HS-27A (cell line): ENCODE data around the gene DAGLA.

ENCODE experiments used
- DNase-seq: peaks from one replicate; pipeline ENCODE4 v3.0.0-alpha.2; 2012; ENCODE audit warnings: low read depth, missing footprints

DAGLA gene

DNA sequence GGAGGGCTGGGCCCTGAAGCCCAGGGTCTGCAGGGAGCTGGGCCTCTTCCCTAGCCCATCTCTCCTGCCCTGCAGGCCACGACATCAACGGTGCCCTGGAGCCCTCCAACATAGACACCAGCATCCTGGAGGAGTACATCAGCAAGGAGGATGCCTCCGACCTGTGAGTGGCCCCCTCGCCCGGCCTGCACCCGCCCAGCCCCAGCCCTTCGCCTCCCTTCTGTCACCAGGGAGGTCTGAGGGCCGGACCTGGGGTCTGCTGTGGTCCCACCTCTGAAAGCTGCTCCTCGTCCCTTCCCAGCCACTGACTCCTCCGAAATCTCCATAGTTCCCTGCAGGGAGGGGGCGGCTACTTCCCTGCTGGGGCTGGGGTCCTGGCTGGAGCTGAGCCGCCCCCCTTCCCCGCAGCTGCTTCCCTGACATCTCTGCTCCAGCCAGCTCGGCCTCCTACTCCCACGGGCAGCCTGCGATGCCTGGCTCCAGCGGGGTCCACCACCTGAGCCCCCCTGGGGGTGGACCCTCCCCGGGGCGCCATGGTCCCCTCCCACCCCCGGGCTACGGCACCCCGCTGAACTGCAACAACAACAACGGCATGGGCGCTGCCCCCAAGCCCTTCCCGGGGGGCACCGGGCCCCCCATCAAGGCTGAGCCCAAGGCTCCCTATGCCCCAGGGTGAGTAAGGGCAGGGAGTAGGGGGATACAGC lies 85.5 kb downstream of the DAGLA start:
- DNase-seq: no peak

DNA sequence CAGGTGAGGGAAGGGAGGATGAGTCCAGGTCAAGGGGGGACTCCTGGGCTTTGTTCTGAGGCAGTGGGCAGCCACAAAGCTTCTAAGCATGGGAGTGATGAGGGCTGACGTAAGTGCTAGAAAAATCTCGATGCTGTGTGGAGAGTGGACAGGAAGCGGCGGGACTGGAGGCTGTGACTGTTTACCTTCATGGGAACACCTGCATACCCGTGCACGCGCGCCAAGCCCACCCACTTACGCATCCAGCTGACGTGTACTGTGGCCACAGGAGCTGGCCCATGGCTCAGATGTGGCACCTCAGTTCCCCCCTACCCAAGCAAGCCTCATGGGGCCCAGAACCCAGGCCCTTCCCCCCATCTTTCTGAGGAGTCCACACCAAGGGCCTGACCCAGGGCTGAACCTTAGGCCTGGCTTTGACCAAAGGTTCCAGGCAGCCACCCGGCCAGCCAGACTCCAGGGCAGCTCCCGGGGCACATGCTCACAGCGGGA lies 86.2 kb downstream of the DAGLA start:
- no peak for DNase-seq

DNA sequence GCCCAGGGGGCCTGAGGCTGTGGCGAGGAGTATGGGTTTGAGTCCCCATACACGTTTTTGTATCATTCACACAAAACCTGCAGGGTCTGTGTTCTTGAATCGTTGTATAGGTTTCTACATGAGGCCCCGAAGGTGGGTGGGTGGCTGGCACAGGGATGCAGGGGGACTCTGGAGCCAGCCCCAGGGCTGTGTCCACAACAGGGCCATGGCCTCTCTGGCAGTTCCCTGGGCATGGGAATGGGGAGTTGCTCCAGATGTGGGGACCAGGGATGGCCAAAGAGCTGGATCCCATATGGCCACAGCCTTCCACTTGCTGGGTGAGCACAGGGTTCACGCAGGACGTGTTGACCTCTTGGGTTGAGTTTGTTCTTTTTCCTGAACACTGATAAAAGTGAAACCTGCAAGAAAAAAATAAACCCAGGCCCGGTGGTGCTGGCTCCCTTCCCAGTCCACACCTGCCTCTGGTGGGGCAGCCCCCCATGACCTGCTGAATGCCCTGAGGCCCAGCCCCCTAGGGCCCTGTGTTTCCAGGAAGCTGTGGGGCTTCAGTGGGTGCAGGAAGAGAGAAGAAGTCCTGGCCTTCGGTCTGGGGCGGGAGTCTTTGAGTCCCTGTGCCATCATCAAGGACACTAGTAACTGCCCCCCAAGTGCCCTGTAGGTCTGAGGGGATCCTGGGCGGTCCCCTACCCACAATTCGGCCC lies 88.3 kb downstream of the DAGLA start:
- no peak for DNase-seq

DNA sequence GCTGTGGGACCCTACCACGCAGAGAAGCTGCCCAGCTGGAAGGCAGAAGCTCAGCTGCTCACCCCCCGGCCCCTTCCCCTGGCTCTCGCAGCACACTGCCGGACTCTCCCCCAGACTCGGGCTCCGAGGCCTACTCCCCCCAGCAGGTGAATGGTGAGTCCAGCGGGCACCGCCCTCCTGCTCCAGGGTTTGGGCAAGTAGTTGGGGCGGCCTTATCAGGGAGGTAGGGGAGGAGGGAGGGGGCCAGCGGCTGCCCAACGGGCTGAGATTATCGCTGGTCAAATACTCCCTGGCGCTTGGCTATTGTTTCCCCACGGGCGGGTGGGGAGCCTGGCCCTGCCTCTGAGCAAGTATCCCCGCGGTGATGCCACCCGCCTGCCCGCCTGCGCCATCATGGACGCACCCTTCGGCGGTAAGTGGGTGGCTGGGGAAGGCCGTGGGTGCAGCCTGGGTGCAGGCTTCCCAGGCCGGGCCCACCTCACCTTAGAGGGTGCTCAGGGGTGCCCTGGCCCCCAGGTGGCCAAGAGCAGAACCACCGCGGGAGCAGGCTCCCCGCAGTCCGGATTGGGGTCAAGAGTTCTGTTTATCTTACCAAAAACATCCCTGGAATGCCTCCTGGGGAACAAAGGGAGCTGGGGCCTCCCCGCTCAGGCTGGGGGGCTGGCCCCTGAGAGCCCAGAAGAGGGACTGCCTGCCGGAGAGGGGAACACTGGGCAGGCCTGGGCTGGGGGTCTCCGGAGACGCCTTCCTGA lies 89.2 kb downstream of the DAGLA start:
- DNase-seq: no peak

DNA sequence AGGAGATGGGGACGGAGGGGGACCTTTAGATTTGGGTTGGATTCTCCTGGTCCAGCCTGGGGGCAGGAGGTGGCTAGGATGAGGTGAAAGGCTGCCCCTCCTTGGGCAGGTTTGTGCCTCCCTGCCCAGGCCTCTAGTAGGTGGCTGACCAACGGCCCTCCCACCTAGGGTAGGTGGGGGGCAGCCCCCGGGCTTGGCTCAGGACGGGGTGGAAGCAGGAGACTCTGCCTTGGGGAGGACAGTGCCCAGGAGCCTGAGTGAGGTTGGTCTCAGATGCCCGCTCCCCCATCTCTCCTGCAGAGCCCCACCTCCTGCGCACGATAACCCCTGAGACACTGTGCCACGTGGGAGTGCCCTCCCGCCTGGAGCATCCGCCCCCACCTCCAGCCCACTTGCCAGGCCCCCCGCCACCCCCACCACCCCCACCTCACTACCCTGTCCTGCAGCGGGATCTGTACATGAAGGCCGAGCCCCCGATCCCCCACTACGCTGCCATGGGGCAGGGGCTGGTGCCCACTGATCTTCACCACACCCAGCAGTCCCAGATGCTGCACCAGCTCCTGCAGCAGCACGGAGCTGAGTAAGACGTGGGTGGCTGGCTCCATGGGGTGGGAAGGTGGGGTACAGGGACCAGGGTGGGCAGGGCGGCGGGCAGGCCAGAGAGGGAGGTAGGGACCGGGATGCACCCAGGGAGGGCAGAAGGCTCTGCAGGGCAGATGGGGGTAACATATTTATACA lies 89.9 kb downstream of the DAGLA start:
- DNase-seq: no peak

DNA sequence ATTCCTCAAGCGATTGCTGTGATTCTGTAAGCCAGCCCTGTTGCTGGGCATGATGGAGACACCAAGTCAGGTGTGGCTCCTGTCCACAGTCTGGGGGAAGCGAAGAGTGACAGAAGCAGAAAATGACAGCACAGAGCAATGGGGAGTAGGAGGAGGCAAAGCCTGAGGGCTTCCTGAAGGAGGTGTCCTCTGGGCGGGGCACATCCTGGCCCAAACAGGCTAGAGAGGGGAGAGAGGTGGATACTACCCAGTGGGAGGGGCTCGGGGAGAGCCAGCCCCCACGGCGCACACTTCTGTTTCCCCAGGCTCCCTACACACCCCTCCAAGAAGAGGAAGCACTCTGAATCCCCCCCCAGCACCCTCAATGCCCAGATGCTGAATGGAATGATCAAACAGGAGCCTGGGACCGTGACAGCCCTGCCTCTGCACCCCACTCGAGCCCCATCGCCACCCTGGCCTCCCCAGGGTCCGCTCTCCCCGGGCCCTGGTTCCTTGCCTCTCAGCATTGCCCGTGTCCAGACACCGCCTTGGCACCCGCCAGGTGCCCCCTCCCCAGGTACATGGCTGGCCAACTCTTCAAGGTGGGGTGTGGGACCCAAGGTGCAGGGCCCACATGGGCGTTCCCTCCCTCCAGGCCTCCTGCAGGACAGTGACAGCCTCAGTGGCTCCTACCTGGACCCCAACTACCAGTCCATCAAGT lies 91.2 kb downstream of the DAGLA start:
- no peak for DNase-seq

DNA sequence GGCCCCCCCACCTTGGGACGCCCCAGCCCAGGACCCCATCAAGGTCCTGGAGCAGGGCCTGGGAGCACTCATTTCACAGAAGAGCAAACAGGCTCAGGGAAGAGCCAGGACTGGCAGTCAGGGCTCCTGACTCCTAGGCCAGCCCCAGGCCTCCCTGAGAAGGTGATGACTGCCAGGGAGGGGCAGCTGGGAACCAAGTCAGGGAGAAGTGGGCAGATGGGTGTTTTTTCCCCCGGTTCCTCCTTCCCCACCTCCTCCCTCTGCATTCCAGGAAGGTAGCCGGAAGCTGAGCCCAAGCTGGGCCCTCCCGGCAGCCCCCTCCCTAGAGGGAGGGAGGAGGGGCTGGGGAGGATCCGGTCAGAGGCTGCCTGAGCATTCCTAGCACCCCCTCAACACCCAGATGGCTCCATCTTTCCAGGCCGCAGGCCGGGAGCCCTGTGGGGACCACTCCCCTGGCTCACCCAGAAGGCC lies 91.8 kb downstream of the DAGLA start:
- DNase-seq: no peak

DNA sequence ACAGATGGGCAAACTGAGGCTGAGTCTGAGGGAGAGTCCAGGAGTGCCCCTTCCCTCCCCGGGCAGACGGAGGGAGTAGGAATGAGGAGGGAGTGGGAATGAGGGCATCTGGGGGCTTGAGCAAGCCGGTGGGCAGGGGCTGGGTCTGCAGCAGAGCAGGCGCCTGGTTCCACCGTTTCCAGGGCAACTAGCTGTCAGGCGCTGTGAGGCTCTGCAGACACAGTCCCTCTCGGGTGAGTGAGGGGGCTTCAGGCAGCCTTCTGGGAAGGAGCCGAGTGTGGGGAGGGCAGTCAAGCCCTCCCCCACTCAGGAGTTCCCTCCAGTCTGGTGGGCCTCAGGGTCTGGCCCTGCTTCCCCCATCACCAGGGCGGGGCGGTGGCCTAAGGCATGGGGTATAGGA lies 93.2 kb downstream of the DAGLA start:
- no peak for DNase-seq

DNA sequence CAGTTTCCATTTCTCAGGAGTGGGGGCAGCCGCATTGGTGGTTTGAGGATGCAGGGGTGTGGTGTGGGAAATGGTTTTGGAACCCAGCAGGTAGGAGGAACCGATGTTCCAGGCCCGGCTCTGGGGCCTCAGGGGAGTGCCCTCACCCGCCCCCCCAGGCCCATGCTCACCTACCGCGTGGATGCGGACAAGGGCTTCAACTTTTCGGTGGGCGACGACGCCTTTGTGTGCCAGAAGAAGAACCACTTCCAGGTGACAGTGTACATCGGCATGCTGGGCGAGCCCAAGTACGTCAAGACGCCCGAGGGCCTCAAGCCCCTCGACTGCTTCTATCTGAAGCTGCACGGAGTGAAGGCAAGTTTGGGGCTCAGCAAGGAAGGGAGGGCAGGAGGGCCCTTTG lies 93.6 kb downstream of the DAGLA start:
- DNase-seq: no peak

DNA sequence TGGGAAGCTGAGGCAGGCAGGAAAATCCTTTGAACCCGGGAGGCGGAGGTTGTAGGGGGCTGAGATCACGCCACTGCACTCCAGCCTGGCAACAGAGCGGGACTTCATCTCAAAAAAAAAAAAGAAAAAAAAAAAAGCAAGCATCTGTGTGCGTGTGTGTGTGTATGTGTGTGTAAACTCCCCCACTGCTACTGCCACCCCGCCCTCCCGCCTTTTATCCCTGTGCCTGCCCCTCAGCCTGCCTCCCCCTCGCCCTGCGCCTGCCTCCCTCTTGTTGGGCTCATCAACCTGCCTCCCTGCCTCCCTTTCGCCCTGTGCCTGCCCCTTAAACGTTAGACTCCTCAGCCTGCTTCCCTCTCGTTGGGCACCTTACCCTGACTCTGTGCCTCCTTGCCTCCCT lies 94.2 kb downstream of the DAGLA start:
- no peak for DNase-seq

DNA sequence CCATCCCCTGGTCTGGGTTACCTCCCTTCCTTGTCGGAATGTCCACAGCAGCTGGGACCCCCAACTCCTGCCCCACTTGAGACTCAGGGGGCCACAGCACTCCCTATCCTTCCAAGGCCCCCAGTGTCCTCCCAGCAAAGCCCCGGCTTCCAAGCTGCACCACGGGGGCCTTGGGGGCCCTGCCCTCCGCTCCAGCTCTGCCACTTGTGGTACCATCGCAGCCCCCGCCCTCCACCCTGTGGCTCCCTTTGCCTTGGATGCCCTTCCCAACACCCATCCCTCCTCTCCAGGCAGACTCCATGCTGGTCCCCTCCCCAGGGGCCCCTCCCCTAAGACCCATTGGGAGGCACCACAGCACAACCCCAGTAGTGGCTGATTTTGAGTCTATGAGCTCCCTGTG lies 94.9 kb downstream of the DAGLA start:
- DNase-seq: no peak

DNA sequence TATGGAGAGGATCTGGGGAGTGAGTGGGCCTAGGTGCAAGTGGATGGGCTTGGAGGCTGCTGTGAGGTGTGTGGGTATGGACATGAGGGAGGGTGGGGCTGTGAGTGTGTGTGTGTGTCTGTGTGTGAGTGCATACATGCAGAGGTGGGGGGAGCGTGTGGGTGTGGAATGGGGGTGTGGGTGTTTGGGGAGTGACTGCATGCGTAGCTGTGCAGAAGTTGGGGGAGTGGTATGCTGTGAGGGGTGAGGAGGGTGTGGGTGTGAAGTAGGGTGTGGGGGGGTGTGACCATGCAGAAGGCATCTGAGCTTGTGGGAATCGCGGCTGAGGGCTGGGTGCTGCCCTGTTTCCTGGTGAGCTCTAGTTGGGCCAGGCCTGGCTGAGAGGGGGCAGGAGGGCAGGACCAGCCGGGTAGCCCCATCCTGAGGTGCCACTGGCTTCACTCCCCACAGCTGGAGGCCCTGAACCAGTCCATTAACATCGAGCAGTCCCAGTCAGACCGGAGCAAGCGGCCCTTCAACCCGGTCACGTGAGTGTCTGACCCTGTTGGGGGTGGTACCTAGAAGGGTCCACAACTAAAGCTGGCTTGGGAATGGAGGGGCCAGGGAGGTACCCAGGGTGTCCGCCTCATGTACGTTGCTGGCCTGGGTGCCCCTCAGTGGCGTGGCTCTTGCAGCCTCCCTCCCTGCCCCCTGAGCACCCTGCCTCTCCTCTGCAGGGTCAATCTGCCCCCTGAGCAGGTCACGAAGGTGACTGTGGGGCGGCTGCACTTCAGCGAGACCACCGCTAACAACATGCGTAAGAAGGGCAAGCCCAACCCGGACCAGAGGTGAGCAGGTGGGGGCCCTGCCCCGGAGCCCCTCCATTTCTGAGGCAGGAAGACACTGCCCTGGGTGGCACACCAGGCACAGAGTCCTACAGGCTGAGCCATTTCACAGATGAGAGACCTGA lies 95.7 kb downstream of the DAGLA start:
- no peak for DNase-seq

DNA sequence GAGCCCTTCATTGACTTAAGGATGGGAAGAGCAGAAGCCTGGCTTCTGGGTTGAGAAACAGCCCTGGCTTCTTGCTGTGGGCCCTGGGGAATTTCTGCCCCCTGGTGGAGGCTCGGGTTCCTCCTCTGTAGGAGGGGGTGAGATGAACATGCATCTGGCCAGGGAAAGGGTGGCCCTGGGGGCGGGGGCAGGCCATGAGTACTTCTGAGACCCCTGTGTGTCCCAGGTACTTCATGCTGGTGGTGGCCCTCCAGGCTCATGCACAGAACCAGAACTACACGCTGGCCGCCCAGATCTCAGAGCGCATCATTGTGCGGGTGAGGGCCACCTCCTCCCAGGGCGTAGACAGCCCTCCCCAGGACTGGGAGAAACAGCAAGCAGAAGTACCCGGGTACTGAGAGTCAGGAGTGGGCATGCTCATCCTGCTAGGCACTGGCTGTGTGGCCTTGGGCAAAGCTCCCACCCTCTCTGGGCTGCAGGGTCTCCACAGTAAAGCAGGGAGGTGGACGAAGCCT lies 96.4 kb downstream of the DAGLA start:
- DNase-seq: no peak

DNA sequence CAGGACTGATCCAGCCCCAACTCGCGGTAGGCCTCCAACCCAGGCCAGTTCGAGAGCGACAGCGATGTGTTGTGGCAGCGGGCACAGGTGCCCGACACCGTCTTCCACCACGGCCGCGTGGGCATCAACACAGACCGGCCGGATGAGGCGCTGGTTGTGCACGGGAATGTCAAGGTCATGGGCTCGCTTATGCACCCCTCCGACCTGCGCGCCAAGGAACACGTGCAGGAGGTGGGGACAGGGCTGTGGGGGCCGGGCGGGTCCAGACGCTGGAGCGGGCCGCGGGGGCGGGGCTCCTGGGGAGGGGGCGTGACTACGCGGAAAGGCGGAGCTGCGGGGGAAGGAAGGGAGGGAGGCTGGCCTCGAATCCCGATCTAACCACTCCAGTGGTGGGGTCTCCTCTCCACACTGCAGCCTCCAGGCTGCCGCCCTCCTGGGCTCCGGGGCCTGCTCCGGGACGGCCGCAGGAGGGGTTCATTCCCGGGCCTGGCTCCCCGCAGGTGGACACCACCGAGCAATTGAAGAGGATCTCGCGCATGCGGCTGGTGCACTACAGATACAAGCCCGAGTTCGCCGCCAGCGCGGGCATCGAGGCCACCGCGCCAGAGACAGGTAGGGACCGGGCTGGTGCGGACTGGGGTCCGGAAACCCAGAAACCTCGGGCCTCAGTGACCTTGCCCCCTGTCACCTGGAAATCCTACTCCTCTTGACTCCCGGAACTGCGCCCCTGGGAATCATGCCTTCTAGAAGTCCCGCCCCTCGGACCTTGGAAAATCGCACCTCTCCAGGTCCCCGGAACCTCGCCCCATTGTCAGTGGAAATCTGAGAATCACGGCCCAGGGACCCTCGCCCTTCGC lies 97.3 kb downstream of the DAGLA start:
- DNase-seq: no peak

DNA sequence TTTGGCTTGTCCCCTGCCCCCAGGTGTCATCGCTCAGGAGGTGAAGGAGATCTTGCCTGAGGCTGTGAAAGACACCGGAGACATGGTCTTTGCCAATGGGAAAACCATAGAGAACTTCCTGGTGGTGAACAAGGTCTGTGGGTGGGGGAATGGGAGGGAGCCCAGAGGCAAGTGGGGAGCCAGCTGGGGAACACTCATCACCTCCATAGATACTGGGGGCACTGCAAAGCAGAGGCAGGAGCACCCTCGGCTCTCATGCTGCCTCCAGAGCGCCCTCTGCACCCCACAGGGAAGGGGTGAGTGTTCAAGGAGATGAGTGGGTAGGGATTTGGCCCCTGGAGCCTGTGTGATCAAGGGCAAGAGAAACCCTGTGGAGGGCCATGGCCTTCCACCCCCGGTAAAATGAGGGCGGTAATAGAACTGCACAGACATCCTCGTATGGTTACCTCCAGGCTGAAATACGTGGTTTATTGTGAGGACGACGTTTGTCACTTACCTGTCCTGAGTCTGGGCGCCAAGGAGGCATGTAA lies 98.2 kb downstream of the DAGLA start:
- DNase-seq: no peak

DNA sequence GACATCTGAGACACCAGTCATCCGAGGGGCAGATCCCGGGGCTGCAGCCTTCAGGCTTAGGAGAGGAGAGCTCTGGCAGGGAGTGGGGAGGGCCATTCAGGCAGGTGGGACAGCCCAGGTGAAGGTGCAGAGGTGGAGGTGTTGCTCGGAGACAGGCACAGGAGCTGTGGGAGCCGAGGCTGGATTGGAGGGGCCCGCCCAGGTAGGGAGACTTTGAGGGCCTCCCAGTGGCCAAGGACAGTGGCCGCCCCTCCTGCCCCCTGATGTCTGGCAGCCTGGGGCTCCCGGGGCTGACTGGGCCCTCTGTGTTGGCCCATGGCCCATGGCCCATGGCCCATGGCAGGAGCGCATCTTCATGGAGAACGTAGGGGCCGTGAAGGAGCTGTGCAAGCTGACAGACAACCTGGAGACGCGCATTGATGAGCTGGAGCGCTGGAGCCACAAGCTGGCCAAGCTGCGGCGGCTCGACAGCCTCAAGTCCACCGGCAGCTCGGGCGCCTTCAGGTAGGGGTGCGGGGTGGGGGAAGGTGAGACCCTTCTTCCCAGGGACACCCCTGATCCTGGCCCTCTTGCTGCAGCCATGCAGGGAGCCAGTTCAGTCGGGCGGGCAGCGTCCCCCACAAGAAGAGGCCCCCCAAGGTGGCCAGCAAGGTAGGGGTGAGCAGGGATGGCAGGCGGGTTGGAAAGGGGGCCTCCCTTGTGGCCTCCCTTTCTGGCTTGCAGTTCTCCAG lies 98.9 kb downstream of the DAGLA start:
- DNase-seq: no peak

DNA sequence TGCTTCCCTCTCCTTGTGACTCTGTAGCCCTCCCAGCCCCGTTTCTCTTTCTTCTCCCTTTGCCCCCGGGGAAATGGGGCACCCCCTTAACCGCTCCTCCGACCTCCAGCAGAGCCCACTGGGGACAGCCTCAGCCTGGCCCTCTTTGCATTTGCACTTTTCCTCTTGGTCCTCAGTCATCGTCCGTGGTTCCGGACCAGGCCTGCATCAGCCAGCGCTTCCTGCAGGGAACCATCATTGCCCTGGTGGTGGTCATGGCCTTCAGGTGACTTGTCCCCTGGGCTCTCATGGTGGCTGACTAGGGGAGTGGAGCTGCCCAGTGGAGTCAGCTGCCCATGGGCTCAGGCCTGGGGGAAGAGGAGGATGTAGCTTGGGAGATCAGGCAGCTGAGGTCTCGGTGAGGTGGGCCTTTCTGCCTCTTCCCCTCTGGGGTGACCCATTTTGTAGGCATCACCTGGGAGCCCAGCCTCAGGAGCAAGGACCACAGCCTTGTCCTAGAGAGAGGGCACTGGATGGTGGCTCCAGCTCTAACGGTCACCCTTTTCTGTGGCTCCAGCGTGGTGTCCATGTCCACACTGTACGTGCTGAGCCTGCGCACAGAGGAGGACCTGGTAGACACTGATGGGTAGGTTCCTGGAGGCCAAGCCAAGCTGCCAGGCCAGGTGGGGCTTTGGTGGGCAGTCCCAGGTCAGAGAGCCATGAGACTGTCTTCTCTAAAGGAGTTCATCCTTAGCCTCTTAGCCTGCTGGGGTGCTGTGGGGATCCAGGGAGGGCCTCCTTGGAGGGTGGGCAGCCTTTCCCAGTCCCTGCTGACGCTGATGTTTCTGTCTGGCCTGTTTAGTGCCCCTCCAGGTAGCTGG lies 99.7 kb downstream of the DAGLA start:
- no peak for DNase-seq
